GM18873 (cell line): ENCODE results near the gene ISOC2.
A peak's percentile ranks its signal among the peaks of the same experiment; 100 is the strongest.

ENCODE experiments used
- ATAC-seq: cut with Tn5 transposase; IDR thresholded peaks from one replicate; pipeline ENCODE4 v1.9.1; 2021; ENCODE audit warnings: mild to moderate bottlenecking, moderate library complexity, moderate number of reproducible peaks; ENCODE audit not compliant: unreplicated experiment, low FRiP score

ISOC2 gene

GRCh38 chr19:55479451-55480230 is 18.2 kb upstream of the ISOC2 start:
- no peak for ATAC-seq

GRCh38 chr19:55479045-55479444 is 17.6 kb upstream of the ISOC2 start:
- no peak for ATAC-seq

- no peak for ATAC-seq
Measured at GRCh38 chr19:55478364-55478763, 16.9 kb upstream of the ISOC2 start.

GRCh38 chr19:55477905-55478304 is 16.5 kb upstream of the ISOC2 start:
- no peak for ATAC-seq

GRCh38 chr19:55476100-55476775 is 14.8 kb upstream of the ISOC2 start, which contains the start of gene ZNF628:
Gene ZNF628, plus strand, starts transcription at chr19:55476617. Its CDS starts 3,294 bp downstream, at chr19:55479911.
- ATAC-seq = peak; percentile 83

- ATAC-seq = no peak
Measured at GRCh38 chr19:55474269-55475265, 13.1 kb upstream of the ISOC2 start.

GRCh38 chr19:55473225-55474012 is 12.0 kb upstream of the ISOC2 start:
- no peak for ATAC-seq

GRCh38 chr19:55472463-55472862 is 11.0 kb upstream of the ISOC2 start:
- no peak for ATAC-seq

- ATAC-seq = no peak
Measured at GRCh38 chr19:55471266-55471665, 9.8 kb upstream of the ISOC2 start.

- no peak for ATAC-seq
Measured at GRCh38 chr19:55468054-55468393, 6.6 kb upstream of the ISOC2 start.

- no peak for ATAC-seq
Measured at GRCh38 chr19:55467236-55468053, 6.0 kb upstream of the ISOC2 start.

- no peak for ATAC-seq
Measured at GRCh38 chr19:55466241-55466614, 4.8 kb upstream of the ISOC2 start.

- no peak for ATAC-seq
Measured at GRCh38 chr19:55465460-55466240, 4.2 kb upstream of the ISOC2 start.

GRCh38 chr19:55464662-55465054 is 3.2 kb upstream of the ISOC2 start, which contains the start of gene C19orf85:
Gene C19orf85, minus strand, starts transcription at chr19:55464751. Its CDS starts 197 bp downstream, at chr19:55464554.
- ATAC-seq = no peak

- ATAC-seq = no peak
Measured at GRCh38 chr19:55464039-55464661, 2.7 kb upstream of the ISOC2 start.

- ATAC-seq = no peak
Measured at GRCh38 chr19:55463583-55464031, 2.2 kb upstream of the ISOC2 start.

GRCh38 chr19:55462722-55463121 is 1.3 kb upstream of the ISOC2 start:
- no peak for ATAC-seq
